Colonic mucosa (tissue), 2 donors: Measurements from ENCODE around the gene SRF. TPM values are rescaled to one million over a fixed set of nuclear protein-coding genes. Genes with fewer than 3 reads are reported as not detected.

Experiments
- total RNA-seq, 2 donors: library from RNA; stranded (reverse); fragmentation: NEBNext Ultra II Directional in 1 of 2; extraction: Animal tissue kit (Norgen Biotek cat#: 25700) in 1 of 2; gene quantifications; one replicate each; pipeline ENCODE4 v1.2.1, GENCODE V29; 2021
- donor health status: DM: no; HTN: no; CAD: no.
- donor health status: DM: no; HTN: no; CAD: no.

SRF gene
- total RNA-seq, 2 donors from 2014 or later, result 24.8 to 37.6 TPM

Other genes with a start within 250 kb of the SRF start
- 10 to 100 TPM; 31.1 to 47.9 TPM for gene CNPY3, start 241.8 kb upstream of the SRF start, total RNA-seq
- under 1 TPM in 1 of 2 donors, not detected in 1; 0.96 TPM for gene GNMT, start 210.5 kb upstream of the SRF start, total RNA-seq
- 10 to 100 TPM; 23.3 to 40.3 TPM for gene PEX6, start 192.1 kb upstream of the SRF start, total RNA-seq
- gene PPP2R5D, start 186.7 kb upstream of the SRF start, total RNA-seq, result 10 to 100 TPM; 38.5 to 49.7 TPM
- gene MEA1, start 157.3 kb upstream of the SRF start, total RNA-seq, result 10 to 100 TPM; 43.7 to 54.5 TPM
- 10 to 100 TPM; 62.4 to 73.9 TPM for gene KLHDC3, start 157.0 kb upstream of the SRF start, total RNA-seq
- gene RRP36, start 149.6 kb upstream of the SRF start, total RNA-seq, result 10 to 100 TPM; 35.5 to 61.4 TPM
- gene CUL7, start 117.4 kb upstream of the SRF start, total RNA-seq, result 10 to 100 TPM; 13.7 to 15.3 TPM
- gene MRPL2, start 111.8 kb upstream of the SRF start, total RNA-seq, result 100 to 1,000 TPM in 1 of 2 donors, 10 to 100 TPM in 1; 73.2 to 112 TPM
- gene KLC4, start 111.6 kb upstream of the SRF start, total RNA-seq, result 100 to 1,000 TPM in 1 of 2 donors, 10 to 100 TPM in 1; 98.8 to 101 TPM
- gene PTK7, start 95.0 kb upstream of the SRF start, total RNA-seq, result 10 to 100 TPM; 15.1 to 15.9 TPM
- 10 to 100 TPM; 23.4 to 36.9 TPM for gene CUL9, start 10.9 kb downstream of the SRF start, total RNA-seq
- 10 to 100 TPM; 76.8 to 99.4 TPM for gene DNPH1, start 58.2 kb downstream of the SRF start, total RNA-seq
- gene TTBK1, start 72.2 kb downstream of the SRF start, total RNA-seq, result 1 to 10 TPM in 1 of 2 donors, under 1 TPM in 1; 0.48 to 1.0 TPM
- not detected for gene SLC22A7, start 127.0 kb downstream of the SRF start, total RNA-seq
- gene CRIP3, start 137.6 kb downstream of the SRF start, total RNA-seq, result 1 to 10 TPM in 1 of 2 donors, under 1 TPM in 1; 0.69 to 1.8 TPM
- gene ZNF318, start 198.4 kb downstream of the SRF start, total RNA-seq, result 10 to 100 TPM; 12.3 TPM